ENCODE results near the gene MTCL1.

Gene MTCL1

DNA sequence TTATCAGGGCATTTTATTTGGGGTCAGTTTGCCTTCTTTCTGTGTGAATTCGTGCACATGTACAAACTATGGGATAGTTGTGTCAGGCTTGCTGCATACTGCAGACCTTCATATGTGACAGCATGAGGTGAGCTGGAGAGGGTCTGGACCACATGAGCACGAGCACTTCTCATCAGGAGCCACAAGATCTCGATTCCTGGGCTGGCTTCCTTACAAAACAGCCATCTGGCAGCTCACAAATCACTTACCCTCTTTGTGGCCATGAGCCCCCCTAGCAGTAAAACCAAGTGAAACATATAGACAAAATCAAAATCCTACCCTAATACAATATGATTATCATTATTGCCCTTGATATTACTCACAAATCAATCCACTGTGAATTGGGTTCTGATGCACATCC, 121.2 kb downstream of the MTCL1 start:
- in situ Hi-C loops (cut with HindIII; ENCODE audit: low pct_unique_long_range_greater_than_20kb, low sequenced_read_pairs), result no loop called here
- TF ChIP-seq JUND (IDR thresholded peaks at IDR 0.05; ENCODE audit: low read depth), result no peak

DNA sequence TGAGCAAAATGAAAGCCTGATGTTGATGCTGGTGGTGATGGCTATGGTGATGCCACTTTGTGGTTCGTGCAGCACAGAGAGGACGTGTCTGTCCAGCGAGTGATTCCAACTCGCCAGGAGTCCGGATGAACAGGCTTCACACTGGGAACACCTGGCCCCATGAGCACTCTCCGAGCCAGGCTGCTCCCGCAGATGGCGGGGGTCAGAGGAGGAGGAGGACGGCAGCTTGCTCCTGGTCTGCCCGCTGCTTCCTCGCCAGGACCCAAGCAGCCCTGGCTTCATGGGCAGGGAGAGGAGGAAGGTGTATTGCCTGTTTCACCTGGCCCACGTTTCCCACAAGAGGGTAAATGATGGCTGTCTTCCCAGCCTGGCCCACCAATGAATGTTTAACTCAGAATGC, 121.6 kb downstream of the MTCL1 start:
- in situ Hi-C loops (cut with HindIII; ENCODE audit: low pct_unique_long_range_greater_than_20kb, low sequenced_read_pairs), result no loop called here
- DNase-seq (ENCODE audit: low read depth in 1 of 2, low spot score in 1 of 2), result no peak
- TF ChIP-seq JUND (IDR thresholded peaks at IDR 0.05; ENCODE audit: low read depth), result no peak

More for the DNA sequence above, 121.2 kb downstream of the MTCL1 start:
- DNase-seq (ENCODE audit: low read depth in 1 of 2, low spot score in 1 of 2), result no peak

DNA sequence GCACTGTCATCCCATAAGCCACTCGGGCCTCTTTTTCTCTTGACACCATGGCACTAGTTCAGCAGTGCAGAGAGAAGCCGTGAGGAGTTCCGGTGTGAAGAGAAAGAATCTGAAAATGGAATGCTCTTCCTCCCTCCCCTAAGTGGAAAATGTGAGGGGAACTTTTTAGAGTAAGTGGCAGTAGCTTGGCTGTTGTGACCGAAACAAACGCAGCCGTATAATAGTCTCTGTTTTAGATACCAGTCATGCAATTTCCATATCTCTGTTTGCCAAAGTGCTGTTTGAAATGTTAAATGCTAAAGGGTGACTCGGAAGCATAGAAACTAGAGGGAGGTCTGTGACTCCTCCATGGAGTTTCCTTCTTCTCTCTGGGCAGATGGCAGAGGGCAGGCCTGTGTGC, 122.9 kb downstream of the MTCL1 start:
- in situ Hi-C loops (cut with HindIII; ENCODE audit: low pct_unique_long_range_greater_than_20kb, low sequenced_read_pairs), result no loop called here
- DNase-seq (ENCODE audit: low read depth in 1 of 2, low spot score in 1 of 2), result no peak
- TF ChIP-seq JUND (IDR thresholded peaks at IDR 0.05; ENCODE audit: low read depth), result no peak

GRCh38 chr18:8828798-8829197, 123.4 kb downstream of the MTCL1 start:
- TF ChIP-seq JUND (IDR thresholded peaks at IDR 0.05; ENCODE audit: low read depth), result no peak
- no peak for DNase-seq (ENCODE audit: low read depth in 1 of 2, low spot score in 1 of 2)
- in situ Hi-C loops (cut with HindIII; ENCODE audit: low pct_unique_long_range_greater_than_20kb, low sequenced_read_pairs), result no loop called here

DNA sequence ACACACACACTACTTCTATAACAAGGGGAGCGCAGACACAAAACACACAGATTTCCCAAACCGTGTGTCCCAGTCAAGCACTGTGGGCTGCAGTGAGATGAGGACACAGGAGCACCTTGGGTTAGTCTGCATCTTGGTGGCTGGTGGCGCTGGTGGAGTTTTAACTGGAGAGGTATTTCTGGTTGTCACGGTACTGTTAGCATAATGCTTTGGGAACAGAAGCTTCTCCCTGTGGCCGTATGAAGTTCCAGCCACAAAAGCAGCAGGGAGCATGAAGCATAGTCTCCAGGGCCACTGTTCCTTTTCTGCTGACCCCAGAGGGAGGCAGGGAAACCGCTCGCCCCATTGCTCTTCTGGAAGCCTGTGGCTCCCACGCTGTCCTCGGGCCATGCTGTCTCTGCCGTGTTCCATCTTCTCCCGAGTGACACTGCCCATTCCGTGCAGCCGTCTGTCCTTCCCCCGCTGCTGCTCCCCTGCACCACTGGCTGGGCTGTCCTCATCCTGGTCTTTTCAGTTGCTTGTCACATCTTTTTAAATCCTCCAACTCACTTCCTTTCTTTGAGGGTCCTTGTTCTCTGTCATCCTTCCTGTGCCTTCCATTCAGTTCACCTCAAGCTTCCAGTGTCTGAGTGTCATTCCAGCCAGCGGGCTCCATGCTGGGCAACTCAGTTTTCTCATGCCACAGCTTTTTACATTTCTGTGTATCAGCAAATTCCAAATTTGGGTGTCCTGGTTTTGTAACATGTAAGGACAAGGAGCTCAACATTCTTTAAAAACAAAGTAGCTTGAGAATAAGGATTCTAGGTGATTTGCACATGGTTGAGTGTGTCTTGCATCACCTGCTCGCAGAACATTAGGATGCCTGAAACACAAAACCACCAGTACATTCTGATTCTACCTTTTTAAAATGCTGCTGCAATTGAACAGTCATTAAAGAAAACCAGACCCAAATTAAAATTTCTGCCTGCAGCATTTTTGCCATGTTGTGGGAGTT, 125.0 kb downstream of the MTCL1 start:
- DNase-seq (ENCODE audit: low read depth in 1 of 2, low spot score in 1 of 2), result no peak
- in situ Hi-C loops (cut with HindIII; ENCODE audit: low pct_unique_long_range_greater_than_20kb, low sequenced_read_pairs), result no loop called here
- no peak for TF ChIP-seq JUND (IDR thresholded peaks at IDR 0.05; ENCODE audit: low read depth)

- no peak for DNase-seq (ENCODE audit: low read depth in 1 of 2, low spot score in 1 of 2)
- in situ Hi-C loops (cut with HindIII; ENCODE audit: low pct_unique_long_range_greater_than_20kb, low sequenced_read_pairs), result no loop called here
- no peak for TF ChIP-seq JUND (IDR thresholded peaks at IDR 0.05; ENCODE audit: low read depth)
Observed at GRCh38 chr18:8831112-8831511, 125.8 kb downstream of the MTCL1 start.

DNA sequence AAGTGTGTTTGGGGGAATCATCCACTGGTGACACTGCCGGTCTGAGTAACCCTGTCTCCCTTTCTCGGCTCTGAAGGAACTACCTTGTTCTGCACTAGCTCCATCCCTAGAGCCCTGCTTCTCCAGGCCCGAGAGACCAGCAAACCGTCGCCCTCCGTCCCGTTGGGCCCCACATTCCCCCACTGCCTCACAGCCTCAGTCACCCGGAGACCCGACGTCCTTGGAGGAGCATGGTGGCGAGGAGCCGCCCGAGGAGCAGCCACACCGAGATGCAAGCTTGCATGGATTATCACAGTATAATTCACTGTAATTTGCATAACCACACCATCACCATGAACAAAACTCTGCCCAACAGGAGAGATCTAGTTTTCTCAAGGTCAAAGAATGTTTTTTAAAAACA, 126.2 kb downstream of the MTCL1 start:
- DNase-seq (ENCODE audit: low read depth in 1 of 2, low spot score in 1 of 2), result no peak
- TF ChIP-seq JUND (IDR thresholded peaks at IDR 0.05; ENCODE audit: low read depth), result no peak
- in situ Hi-C loops (cut with HindIII; ENCODE audit: low pct_unique_long_range_greater_than_20kb, low sequenced_read_pairs), result no loop called here

GRCh38 chr18:8833480-8833879, 128.1 kb downstream of the MTCL1 start:
- in situ Hi-C loops (cut with HindIII; ENCODE audit: low pct_unique_long_range_greater_than_20kb, low sequenced_read_pairs), result no loop called here
- TF ChIP-seq JUND (IDR thresholded peaks at IDR 0.05; ENCODE audit: low read depth), result no peak

GRCh38 chr18:8834881-8835280, 129.5 kb downstream of the MTCL1 start:
- no peak for TF ChIP-seq JUND (IDR thresholded peaks at IDR 0.05; ENCODE audit: low read depth)
- DNase-seq (ENCODE audit: low read depth in 1 of 2, low spot score in 1 of 2), result no peak
- in situ Hi-C loops (cut with HindIII; ENCODE audit: low pct_unique_long_range_greater_than_20kb, low sequenced_read_pairs), result no loop called here

More at GRCh38 chr18:8833480-8833879, 128.1 kb downstream of the MTCL1 start:
- no peak for DNase-seq (ENCODE audit: low read depth in 1 of 2, low spot score in 1 of 2)

GRCh38 chr18:8835521-8835953, 130.2 kb downstream of the MTCL1 start:
- no peak for TF ChIP-seq JUND (IDR thresholded peaks at IDR 0.05; ENCODE audit: low read depth)
- no peak for DNase-seq (ENCODE audit: low read depth in 1 of 2, low spot score in 1 of 2)
- in situ Hi-C loops (cut with HindIII; ENCODE audit: low pct_unique_long_range_greater_than_20kb, low sequenced_read_pairs), result no loop called here

- in situ Hi-C loops (cut with HindIII; ENCODE audit: low pct_unique_long_range_greater_than_20kb, low sequenced_read_pairs), result no loop called here
- no peak for DNase-seq (ENCODE audit: low read depth in 1 of 2, low spot score in 1 of 2)
- TF ChIP-seq JUND (IDR thresholded peaks at IDR 0.05; ENCODE audit: low read depth), result no peak
Observed at GRCh38 chr18:8839281-8839680, 133.9 kb downstream of the MTCL1 start.

DNA sequence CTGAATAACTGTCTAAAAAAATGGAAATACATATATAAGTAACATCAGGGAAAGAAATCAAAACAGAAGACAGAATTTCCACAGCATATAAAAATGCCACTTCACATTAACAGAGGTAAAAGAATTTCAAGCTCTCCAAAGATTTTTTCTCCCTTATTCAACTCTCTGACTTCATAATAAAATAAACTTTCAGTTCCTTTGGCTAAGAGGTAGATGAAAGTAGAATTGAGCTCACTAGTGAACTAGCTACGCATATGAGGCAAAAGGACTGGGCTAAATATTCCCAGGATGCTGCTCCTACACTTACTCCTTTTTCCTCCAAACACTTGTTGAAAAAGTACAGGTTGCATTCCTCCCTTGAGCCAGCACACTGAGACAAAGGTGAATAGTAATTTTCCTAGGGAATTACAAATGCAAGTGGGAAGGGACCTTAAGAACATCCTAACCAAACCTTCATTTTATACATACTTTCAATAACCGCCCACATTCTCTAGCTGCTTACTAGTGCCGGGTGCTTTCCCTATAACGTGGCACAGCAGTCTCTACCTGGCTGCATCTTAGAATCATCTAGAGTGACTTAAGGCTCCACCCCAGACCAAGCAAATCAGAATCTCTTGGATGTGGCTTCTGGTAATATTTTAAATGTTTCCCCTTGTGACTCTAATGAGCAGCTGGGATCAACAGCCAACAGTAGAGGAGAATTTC, 136.6 kb downstream of the MTCL1 start:
- in situ Hi-C loops (cut with HindIII; ENCODE audit: low pct_unique_long_range_greater_than_20kb, low sequenced_read_pairs), result no loop called here
- TF ChIP-seq JUND (IDR thresholded peaks at IDR 0.05; ENCODE audit: low read depth), result no peak
- no peak for DNase-seq (ENCODE audit: low read depth in 1 of 2, low spot score in 1 of 2)

GRCh38 chr18:8842506-8842905, 137.2 kb downstream of the MTCL1 start:
- in situ Hi-C loops (cut with HindIII; ENCODE audit: low pct_unique_long_range_greater_than_20kb, low sequenced_read_pairs), result no loop called here
- TF ChIP-seq JUND (IDR thresholded peaks at IDR 0.05; ENCODE audit: low read depth), result no peak
- DNase-seq (ENCODE audit: low read depth in 1 of 2, low spot score in 1 of 2), result no peak
